Fibroblast of skin of back (primary cell): Measurements from ENCODE around the gene CPPED1. TPM values are rescaled to one million over a fixed set of nuclear protein-coding genes. Genes with fewer than 3 reads are reported as not detected.
"Not testable (repeated sequence)": the region's sequence is repeated elsewhere in the genome, so short reads cannot be mapped to it uniquely, and the experiment has no call there.

Experiments used
- DNase-seq: peaks from one replicate; pipeline ENCODE4 v3.0.0-alpha.2; 2013
- polyA plus RNA-seq, 2 experiments: library from polyadenylated mRNA; unstranded; fragments of 120-200 nt; gene quantifications; one replicate each; pipeline ENCODE4 v1.2.1, GENCODE V29; 2013; ENCODE audit not compliant: insufficient read length in 2 of 2

CPPED1 gene, protein sequence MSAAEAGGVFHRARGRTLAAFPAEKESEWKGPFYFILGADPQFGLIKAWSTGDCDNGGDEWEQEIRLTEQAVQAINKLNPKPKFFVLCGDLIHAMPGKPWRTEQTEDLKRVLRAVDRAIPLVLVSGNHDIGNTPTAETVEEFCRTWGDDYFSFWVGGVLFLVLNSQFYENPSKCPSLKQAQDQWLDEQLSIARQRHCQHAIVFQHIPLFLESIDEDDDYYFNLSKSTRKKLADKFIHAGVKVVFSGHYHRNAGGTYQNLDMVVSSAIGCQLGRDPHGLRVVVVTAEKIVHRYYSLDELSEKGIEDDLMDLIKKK
- polyA plus RNA-seq (2013, experiment 1 of 2; ENCODE audit: insufficient read length), result 29.5 TPM
- polyA plus RNA-seq (2013, experiment 2 of 2; ENCODE audit: insufficient read length), result 24.0 TPM

DNA sequence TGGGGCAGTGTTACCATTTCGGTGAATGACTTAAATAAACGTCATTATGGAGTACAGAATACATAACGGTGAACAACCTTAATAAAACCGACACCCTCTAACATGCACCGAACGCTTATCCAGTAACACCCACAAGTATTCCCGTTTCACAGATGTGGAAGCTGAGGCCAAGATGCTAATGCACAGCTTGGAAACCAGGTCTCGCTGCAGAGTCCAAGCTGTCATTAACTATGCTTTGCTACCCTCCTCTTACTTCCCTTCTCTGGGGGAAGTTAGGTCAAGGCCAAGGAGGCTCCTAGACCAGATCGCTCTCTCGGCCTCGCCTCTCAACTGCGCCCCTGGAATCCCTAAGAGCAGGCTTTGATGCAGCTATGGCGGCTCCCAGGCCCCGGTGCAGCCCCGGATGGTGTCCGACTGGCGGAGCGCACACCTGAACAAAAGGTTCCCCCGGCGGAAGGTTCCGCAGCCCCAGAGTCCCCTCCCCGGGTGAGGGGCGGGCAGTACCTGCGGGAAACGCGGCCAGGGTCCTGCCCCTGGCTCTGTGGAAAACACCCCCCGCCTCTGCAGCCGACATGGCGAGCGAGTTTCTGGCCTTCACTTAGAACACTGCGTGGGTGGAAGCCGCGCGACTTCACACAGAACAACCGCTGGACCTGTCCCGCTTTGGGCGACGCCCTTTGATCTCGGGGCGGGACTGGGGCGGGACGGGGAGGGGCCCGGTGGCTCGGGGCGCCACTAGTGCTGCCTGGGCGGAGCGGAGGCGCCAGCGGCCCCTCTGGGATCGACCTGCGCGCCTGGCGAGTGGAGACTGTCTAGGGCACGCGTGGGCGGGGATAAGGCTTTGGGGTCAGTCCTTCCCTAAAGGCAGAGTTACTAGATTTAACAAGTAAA, at the start of gene CPPED1:
Gene CPPED1 (minus strand): TSS at position 685 of the 891 bp plus-strand sequence. CDS start 111 bp downstream, at position 574.
- peak; percentile 94 for DNase-seq

DNA sequence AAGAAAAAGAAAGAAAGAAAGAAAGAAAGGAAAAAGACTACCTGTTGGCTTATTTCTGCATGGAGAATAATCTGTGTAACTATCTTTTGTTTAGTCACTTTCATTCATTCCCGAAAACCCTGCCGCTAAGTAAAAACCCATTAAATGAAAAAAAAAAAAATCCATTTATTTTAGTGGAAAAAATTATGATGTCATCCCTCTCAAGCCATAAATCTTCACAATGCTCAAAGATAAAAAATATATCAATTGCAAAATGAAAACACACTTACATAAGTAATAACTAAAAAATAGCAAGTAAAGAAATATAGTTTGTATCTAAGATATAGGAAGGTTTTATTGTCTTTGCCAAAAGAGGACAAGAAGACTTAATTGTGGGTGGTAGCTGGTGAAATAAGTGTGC, 46.5 kb upstream of the CPPED1 start:
- no peak for DNase-seq

- no peak for DNase-seq
Observed at GRCh38 chr16:12846592-12846991, 42.9 kb upstream of the CPPED1 start.

GRCh38 chr16:12845282-12845681, 41.6 kb upstream of the CPPED1 start:
- no peak for DNase-seq

- DNase-seq, result no peak
Observed at GRCh38 chr16:12837756-12838155, 34.1 kb upstream of the CPPED1 start.

DNA sequence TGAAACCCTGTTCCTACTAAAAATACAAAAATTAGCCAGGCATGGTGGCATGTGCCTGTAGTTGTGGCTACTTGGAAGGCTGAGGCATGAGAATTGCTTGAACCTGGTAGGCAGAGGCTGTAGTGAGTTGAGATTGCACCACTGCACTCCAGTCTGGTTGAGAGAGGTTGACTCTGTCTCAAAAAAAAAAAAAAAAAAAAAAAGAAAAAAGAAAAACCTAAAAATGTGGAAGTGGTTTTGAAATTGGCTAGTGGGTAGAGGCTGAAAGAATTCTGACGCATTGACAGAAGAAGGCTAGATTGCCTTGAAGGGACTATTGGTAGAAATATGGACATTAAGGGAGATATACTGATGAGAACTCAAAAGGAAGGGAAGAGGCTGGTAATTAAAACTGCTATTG, 33.6 kb upstream of the CPPED1 start:
- DNase-seq, result no peak

GRCh38 chr16:12833926-12834325, 30.2 kb upstream of the CPPED1 start:
- peak; percentile 8 for DNase-seq

GRCh38 chr16:12829096-12829888, 25.6 kb upstream of the CPPED1 start:
- no peak for DNase-seq

DNA sequence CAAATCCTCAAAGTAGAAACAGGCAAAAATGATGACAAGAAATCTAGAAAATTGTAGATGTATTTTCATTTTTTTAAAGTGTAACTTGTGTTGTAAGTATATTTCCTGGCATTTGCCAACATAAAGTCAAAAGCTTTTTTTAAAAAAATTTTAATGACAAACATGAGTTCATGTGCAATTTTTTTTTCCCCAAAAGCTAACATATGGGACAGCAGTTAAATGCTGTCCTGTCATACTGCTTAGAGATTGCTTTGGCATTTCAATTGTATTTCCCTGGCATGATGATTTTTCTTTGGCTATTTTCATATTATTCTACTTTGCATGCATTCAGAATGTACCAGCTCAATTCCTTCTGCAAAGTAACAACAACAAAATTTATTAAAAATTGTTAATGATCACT, 24.5 kb upstream of the CPPED1 start:
- DNase-seq, result no peak

- DNase-seq, result no peak
Observed at GRCh38 chr16:12826559-12826958, 22.9 kb upstream of the CPPED1 start.

DNA sequence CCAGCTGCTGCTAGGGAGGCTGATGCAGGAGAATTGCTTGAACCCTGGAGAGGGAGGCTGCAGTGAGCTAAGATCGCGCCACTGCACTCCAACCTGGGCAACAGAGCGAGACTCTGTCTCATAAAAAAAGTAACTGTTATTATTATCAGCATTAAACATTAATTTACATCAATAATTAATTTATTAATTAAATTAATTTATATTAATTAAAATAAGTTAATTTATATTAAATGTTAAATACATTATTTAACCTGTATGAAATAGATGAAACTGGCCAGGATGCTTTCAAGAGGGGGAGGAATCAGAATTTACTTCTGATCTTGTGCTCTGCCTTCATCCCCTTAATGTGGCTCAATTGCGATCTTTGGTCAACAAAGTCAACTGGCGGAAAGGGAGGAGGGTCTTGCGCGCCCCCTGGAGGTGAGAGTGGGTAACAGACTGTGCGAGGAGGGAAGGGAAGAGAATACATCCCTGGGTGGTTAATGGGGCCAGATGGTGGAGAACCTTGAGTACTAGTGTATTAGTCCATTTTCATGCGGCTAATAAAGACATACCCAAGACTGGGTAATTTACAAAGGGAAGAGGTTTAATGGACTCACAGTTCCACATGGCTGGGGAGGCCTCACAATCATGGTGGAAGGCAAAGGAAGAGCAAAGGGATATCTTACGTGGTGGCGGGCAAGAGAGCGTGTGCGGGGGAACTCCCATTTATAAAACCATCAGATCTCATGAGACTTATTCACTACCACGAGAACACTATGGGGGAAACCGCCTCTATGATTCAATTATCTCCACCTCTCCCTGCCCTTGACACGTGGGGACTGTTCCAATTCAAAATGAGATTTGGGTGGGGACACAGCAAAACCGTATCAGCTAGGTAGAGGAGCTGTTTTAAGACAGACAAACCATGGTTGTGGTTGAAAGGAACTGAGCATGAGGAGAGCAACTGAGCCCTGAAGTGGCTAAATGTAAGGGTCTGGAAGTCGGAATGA, 15.7 kb upstream of the CPPED1 start:
- DNase-seq, result peak; percentile 59

DNA sequence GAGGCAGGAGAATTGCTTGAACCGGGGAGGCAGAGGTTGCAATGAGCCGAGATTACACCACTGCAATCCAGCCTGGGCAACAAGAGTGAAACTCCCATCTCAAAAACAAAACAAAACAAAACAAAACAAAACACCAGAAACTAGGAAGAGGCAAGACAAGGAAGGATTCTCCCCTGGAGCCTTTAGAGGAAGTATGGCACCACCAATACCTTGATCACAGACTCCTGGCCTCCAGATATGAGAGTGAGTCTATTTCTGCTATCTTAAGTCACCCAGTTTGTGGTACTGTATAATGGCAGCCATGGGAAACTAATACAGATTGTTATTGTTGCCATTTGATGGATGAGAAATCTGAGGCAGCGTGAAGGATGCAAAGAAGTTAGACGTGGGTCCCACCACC, 14.6 kb upstream of the CPPED1 start:
- DNase-seq, result no peak

GRCh38 chr16:12816791-12817214, 13.1 kb upstream of the CPPED1 start:
- not testable (repeated sequence) for DNase-seq

DNA sequence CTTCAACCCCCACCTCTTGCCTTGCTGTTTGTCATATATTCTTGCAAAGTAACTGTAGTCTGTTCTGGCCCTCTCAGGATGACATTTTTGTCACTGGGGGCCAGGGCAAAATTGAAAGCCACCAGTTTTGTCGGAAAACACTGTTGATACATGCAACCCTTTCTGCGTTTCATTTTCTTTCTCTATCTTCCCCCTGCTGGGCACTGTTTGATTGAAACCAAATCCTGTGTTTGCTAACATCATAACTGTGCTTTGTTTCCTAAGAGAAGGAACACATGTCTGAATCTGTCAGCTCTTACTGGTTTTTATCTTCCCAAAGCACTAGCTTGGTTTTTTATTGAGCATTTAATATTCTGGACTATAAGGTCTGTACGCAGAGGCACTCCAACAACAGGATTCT, 11.7 kb upstream of the CPPED1 start:
- no peak for DNase-seq

DNA sequence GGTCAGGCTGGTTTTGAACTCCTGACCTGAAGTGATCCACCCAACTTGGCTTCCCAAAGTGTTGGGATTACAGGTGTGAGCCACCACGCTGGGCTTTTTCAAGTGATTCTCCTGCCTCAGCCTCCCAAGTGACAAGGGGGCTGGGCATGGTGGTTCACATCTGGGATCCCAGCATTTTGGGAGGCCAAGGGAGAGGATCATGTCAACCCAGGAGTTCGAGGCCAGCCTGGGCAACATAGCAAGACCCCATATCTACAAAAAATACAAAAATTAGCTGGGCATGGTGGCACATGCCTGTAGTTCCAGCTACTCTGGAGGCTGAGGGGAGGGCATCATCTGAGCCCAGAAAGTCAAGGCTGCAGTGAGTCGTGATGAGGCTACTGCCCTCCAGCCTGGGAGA, 10.0 kb upstream of the CPPED1 start:
- DNase-seq, result not testable (repeated sequence)

- not testable (repeated sequence) for DNase-seq
Observed at GRCh38 chr16:12813321-12813720, 9.6 kb upstream of the CPPED1 start.

- no peak for DNase-seq
Observed at GRCh38 chr16:12811441-12812383, 8.0 kb upstream of the CPPED1 start.

DNA sequence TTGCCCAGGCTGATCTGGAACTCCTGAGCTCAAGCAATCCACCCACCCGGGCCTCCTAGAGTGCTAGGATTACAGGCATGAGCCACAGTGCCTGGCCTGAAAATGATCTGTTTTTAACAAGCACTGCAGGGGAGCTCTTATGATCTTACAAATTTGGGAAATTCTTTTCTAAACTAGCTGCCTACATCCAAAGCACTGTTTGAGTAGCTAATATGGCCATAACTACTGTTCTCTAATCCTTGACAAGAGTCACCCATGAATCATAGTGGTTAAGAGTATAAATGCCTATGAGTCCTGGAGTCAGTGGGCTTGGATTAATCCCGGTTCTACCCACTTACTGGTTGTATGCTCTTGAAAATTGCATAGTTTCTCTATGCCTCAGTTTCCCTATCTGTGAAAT, 1.4 kb upstream of the CPPED1 start:
- no peak for DNase-seq

DNA sequence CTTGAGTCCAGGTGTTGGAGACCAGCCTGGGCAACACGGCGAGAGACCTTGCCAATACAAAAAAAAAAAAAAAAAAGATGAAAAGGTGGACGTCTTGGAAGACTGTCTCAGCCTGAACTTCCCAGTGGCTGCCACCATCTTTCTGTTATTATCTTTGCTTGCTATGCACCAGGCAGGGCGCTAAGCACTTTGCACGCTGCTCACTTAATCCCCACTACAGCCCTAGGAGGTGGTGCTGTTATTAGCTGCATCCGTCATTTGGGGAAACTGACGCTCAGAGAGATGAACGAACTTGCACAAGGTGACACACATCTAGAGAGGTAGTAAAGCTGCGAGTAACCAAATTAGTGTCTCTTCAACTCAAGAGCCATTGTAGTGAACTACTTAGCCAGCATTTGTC, 708 bp upstream of the CPPED1 start:
- no peak for DNase-seq

DNA sequence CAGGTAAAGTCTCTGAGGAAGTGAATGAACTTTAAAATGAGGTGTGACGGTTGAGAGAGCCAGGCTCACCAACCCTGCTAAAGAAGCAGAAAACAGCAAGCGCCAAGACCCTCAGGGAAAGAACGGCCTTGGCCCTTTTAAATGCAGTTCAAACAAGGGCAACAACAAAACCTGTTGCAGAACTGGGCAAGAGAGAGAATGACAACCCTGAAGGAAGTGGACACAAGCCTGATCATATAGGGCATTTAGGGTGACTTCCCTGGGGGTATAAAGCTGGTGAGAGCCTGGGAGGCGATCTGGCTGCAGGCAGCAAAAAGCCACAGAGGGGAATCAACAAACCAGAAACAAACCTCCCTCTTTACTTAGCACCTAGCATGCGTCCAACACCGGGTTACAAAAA, 1.0 kb downstream of the CPPED1 start:
- DNase-seq, result no peak
